Measurements from ENCODE around the gene TRABD.
A peak's percentile ranks its signal among the peaks of the same experiment; 100 is the strongest.

TRABD gene

DNA sequence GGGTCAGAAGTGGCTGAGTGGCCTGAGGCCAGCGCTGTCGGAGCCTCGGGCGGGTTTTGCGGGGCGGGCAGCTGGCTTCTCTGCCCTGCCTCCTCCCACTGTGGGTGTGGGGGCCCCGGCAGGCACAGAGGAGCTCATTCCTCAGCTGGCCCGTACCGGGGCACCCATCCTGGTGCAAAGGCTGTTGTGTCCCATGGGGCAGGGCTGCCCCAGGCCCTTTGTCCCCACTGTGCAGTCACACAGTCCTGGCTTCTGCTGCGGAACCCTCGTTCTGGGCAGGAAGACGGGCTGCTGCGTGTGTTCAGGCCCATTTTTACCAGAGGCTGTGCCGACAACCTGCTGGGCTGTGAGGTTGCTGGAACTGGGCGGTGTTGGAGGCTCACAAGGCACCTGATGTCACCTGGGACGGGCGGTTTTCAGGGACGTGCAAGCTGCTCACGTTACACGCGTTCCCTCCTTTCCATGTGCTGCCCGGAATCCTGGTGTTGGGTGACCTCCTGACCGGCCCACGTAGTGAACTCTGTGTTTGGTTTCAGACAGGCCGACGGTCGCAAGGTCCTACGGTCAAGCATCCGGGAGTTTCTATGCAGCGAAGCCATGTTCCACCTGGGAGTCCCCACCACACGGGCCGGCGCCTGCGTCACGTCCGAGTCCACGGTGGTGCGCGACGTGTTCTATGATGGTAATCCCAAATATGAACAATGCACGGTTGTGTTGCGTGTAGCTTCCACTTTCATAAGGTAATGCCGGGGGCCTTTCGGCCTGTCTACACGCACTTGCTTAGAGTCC, 20.3 kb downstream of the TRABD start:
- DNase-seq, result no peak

DNA sequence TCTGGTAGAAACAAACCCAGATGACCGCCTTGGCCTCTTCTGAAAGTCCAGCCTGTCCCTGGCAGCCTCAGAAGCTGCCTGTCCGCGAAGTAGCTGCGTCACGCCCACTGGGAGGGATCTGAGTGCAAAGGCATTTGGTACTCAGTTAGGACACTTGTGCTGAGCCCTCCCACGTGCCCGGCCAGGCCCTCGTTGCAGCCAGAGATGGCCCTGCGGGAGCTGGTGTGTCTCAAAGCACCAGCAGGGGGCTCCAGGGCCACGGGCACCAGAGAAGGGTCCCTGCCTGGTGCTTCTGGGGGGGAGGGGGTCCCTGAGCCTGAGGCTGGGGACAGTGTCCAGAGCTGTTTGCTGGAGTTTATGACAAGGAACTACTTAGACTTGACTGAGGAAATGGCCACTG, 20.9 kb downstream of the TRABD start:
- no peak for DNase-seq

DNA sequence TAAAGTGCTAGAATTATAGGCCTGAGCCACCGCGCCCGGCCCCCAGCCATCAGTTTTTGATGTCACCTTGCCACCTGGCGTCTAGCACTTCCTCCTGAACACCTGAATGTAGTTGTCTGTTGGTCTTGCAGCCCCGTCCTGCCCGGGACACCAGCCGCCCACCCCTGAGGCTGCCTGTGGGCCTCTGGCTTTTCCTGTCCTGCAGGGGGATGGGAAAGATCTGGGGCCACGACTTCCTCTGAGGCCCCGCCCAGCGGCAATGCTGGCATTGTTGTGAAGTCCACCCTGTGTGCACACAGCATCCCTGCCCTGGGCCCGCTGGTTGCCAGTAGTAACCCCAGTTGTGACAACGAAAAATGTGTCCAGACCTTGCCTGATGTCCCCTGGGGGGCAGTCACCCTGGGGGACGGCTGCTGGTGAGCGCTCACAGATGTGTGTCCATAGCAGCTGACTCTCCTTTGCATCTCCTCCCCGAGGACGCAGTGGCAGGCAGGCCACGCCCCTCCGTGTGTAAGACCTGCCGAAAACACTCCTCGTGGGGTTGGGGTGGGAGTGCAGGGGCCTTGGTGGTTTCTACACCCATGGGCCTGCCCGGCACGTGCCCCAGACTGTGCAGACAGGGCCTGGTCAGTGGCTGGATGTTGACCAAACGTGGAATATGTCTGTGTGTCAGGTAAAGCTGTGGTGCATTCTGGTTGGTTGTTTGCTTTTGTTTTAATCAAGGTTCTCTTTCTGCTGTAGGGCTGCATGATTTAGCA, 21.8 kb downstream of the TRABD start:
- DNase-seq, result no peak

DNA sequence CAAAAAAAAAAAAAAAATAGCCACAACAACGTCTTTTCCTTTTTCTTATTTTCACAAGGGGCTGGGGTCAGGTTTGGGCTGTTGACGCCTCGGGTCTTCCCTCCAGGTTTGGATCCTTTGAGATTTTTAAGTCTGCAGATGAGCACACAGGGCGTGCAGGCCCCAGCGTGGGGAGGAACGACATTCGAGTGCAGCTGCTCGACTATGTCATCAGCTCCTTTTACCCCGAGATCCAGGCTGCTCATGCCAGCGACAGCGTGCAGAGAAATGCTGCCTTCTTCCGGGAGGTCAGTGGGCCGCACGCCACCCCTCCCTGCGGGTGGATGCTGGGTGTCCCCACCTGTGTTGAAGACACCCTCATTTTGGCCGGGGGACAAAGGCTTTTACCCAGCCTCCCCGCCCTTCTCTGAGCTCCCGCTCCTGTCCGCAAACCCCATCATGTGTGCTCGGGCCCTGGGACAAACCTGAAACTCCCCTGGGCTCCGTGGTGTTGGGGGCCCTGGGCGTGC, 22.8 kb downstream of the TRABD start:
- DNase-seq, result no peak

DNA sequence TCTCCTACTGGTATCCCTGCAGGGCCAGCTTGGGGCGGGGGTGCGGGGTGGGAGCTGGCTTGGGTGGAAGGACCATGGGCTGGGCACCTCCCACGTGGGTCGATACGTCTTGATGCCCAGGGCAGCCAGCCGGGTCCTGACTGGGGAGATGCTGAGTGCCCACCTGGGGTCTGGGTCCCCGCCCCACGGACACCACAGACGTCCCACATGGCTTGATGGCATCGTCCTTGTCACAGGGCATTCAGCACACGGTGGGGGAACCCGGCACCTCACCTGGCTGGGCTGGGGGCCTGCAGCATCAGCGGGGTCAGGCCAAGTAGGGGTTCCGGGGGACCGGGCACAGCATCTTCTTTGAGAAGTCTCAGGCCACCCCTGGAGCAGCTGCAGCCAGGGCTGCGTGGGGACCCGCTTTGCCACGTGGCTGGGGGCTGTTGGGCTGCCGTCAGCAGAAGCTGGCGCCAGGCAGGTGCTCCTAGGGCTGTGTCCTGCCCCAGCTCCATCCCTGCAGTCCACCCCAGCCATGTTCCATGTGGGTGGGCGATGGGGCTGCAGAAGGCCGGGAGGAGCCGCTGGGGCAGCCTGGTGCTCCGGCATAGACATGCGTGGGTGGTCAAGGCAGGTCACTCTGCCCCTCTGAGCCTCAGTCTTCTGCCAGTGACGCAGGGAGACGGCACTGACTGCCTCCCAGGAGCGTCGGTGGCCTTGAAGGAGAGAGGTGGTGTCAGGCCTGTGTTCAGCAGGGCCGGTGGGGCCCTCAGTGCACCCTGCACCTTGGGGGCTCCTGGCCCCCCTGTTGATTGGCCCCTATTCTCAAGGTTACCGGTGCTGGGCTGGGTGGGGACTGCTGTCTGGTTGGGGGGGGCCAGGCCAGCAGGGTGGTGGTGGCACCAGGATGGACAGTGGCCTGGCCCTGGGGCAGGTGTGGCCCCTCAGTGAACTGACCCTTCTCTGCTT, 23.5 kb downstream of the TRABD start:
- peak; percentile 30 for DNase-seq

DNA sequence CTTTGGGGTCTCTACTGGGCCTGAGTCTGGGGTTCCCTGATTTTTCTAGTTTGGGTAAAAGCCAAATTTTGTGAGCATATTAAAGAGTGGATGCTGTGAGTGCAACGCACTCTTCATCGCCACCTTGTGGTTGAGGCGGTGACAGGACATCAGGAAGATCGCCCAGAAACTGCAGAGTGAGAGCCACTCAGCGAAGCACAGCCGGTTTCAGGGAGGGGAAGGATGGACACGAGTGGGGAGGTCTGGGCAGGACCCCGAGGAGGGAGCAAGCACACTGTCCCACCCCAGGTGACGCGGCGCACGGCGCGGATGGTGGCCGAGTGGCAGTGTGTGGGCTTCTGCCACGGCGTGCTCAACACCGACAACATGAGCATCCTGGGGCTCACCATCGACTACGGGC, 24.2 kb downstream of the TRABD start:
- DNase-seq, result peak; percentile 69

DNA sequence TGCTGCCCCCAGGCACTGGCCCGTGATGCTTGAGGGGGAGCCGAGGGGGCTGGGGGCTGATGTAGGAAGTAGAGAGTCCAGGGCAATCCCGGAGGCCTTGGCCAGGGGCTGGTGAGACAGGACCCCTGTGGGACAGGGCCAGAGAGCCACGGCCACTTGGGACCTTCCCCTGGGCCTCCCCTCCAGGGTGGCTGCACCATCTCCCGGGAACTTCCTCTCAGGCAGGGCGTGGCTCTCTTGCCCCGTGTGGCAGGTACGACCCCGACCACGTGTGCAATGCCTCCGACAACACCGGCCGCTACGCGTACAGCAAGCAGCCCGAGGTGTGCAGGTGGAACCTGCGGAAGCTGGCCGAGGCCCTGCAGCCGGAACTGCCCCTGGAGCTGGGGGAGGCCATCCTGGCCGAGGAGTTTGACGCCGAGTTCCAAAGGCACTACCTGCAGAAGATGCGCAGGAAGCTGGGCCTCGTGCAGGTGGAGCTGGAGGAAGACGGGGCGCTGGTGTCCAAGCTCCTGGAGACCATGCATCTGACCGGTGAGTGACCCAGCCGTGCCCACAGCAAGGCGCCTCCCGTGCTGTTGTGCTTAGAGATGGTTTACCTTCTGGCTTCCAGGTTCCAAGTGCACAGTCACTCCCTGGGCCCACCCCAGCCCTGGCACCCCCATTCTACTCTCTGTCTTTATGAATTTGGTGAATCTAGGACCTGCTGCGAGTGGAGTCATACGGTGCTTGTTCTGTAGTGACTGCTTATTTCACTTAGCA, 24.8 kb downstream of the TRABD start:
- DNase-seq, result no peak

DNA sequence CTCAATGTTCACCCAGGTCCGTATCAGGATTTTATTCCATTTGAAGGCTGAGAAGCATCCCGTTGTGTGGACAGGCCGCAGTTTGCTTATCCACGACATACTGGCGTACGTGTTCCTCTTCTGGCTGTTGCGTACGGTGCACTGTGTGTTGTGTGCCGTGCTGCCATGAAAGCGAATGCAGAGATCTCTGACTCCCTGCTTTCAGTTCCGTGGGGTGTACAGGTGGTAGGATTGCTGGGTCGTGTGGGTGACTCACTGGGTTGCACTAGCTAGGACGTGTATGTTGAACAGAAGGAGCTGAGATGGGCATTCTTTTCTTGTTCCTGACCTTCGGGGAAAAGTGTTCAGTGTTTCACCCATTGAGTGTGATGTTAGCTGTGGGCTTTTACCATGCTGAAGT, 25.4 kb downstream of the TRABD start:
- no peak for DNase-seq

DNA sequence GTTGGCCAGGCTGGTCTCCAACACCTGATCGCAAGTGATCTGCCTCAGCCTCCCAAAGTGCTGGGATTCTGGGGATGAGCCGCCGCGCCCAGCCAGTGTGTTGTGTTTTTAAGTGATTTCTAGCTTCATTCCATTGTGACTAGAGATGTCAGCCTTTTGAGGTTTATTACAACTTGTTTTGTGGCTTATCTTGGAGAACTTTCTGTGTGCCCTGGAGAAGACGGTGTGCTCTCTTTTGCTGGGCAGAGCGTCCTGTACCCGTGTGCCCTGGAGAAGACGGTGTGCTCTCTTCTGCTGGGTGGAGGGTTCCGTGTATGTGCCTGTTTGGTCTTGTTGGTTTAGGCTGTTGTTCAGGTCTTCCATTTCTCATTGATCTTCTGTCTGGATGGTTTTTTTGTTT, 27.6 kb downstream of the TRABD start:
- no peak for DNase-seq

DNA sequence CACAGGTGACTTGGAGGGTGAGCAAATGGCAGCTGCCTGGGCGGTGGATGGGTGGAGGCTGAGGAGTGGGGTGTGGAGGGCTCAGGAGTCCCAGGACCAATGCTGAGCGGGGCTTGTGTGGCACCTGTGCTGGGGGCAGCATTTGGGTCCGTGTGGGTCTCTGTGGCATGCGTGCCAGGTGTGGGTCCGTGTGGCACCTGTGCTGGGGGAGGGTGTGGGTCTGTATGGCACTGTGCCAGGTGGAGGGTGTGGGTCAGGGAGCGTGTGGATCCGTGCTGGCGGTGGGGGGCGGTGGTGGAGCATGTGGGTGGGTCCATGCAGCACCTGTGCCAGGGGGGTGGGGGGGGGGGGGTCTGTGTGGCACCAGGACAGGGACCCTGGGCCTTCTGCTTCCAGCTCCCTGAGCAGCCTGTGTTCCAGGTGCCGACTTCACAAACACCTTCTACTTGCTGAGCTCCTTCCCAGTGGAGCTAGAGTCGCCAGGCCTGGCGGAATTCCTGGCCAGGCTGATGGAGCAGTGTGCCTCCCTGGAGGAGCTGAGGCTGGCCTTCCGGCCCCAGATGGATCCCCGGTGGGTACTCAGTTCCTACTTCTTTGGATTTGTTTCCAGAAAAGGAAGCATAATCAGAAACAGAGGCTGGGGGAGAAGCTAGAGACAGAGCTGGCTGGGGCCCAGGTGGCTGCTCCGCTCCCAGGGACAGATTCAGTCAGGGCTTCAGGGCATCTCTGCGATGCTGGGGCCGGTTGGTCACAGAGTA, 29.8 kb downstream of the TRABD start:
- no peak for DNase-seq

DNA sequence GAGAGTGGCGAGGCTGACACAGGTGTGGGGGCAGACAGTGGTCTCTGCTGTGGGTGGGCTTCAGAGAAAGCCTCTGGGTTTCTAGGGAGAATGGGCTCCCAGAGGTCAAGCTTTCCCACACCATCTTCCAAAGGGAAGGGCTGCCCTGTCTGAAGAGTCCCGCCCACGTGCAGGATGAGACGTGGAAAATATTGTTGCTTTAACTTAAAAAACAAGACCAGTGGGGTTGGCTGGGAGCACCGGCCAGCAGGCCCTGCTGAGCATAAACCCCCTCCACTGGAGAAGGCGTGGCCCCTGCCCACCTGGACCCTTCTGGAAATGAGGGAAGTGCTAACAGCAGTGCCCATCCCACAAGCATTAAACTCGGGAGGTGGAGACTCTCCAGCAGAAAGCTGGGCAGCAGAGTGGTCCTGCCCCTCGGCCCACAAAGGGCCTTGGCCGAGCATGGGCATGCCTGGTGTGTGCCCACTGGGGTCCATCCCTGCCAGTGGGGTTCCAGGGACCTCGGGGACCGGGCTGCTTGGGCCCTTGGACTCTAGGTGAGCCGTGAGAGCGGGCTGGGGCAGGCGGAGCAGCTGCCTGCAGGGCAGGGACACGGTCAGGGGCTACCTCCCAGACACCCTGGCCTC, 30.5 kb downstream of the TRABD start:
- DNase-seq, result no peak

DNA sequence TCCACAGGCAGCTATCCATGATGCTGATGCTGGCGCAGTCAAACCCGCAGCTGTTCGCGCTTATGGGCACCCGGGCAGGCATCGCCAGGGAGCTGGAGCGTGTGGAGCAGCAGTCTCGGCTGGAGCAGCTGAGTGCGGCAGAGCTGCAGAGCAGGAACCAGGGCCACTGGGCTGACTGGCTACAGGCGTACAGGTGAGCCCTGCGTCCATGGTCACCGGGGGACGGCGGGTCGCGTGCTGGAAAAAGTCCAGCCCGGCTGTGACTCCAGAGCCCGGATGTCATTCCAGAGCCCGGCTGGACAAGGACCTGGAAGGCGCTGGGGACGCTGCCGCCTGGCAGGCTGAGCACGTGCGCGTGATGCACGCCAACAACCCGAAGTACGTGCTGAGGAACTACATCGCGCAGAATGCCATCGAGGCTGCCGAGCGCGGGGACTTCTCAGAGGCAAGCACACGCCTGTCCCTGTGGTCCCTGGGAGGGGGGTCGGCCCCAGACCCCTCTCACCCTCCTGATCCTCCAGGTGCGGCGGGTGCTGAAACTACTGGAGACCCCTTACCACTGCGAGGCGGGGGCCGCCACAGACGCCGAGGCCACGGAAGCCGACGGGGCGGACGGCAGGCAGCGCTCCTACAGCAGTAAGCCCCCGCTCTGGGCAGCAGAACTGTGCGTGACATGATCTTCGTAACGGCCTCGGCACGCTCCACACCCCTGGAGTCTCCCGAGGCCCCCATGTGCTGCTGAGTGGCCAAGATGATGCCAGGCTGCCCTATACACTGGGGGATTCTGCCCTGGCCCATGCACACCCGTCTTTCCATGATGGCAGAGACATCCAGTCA, 31.2 kb downstream of the TRABD start:
- no peak for DNase-seq

DNA sequence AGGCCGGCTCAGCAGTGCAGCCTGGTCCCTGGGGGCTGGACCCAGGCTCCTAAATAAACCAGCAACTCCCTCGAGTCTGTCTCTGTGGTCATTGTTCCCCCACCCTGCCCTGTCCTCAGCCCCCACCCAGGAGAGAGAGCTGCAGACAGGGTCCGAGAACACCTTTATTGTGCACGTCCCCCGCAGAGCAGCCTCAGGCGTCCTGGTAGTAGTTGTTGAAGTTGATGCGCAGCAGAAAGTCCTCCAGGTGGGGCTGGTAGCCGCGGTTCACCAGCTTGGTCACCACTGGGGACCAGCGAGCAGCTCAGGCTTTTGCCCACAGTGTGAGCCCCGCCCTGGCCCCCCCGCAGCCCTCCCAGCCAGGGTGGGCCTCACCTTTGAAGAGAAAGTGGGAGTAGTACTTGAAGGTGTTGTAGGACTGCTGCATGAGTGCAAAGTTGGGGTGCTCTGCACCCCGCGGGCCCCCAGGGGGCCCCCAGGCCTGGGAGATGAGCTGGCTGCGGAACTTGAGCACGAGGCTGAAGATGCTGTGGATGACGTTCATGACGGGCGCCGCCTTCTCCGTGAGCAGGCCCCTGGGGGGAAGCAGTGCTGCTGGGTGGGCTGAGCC, 31.9 kb downstream of the TRABD start:
- DNase-seq, result no peak

DNA sequence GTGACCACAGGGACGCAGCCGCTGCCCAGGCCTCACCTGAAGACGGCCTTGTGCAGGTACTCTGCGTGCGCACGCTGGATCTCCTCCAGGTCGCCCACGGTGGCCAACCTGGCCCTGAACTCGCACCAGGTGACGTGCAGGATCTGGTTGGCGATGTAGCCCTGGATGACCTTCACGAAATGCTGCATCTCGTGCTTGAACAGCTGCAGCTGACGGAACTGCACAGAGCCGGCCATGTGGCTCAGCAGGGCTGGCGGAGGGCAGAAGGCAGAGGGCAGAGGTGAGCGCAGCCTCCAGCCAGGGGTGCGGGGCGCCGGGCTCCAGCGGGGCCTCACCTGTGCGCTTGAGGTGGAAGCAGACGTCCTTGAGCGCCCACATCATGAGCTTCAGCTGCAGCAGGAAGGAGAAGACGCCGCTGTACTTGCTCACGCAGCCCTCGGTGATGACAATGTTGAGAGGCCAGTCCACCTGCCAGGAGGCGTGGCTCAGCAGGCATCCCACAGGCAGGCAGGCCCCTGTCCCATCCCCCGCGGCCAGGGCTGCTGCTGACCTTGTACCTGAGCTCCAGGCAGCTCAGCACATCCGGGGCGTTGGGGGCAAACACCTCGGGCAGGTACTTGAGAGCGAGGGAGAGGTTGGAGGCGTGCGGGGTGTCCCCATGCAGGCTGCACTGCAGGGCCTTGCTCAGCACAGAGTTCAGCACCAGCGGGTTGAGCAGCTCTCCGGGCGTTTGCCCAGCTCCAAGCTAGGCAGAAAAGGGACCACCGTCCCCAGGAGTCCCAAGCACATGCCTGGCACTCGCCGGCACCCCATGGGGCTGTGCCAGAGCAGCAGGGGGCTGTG, 32.7 kb downstream of the TRABD start:
- no peak for DNase-seq

DNA sequence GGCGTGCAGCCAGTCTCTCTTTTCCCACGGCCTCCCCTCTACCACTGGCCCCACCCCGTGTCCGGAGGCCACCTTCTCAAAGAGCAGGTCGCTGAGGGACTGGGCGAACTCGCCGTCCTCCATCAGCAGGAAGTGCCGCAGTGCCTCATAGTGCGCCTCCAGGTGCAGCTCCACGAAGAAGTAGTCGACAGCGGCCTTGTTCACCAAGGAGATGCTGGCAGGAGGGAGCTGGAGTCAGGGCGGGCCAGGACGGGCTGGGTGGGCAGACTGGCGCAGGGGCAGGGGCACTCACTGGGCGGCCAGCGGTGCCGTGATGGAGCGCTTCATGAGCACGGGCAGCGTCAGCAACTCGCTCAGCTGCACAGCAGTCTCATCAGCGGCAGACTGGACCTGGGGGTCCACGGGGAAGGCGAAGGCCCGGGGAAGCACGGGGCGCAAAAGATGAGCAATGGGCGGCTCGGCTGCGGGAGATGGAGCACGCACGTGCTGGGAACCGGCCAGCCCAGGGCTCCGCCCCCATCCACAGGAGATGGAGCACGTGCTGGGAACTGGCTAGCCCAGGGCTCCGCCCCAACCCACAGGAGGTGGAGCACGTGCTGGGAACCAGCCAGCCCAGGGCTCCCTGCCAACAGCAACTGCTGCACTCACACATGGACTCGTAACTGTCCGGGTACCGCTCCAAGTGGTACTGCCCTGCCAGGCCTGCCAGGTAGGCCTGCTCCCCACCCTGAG, 33.4 kb downstream of the TRABD start:
- DNase-seq, result no peak

DNA sequence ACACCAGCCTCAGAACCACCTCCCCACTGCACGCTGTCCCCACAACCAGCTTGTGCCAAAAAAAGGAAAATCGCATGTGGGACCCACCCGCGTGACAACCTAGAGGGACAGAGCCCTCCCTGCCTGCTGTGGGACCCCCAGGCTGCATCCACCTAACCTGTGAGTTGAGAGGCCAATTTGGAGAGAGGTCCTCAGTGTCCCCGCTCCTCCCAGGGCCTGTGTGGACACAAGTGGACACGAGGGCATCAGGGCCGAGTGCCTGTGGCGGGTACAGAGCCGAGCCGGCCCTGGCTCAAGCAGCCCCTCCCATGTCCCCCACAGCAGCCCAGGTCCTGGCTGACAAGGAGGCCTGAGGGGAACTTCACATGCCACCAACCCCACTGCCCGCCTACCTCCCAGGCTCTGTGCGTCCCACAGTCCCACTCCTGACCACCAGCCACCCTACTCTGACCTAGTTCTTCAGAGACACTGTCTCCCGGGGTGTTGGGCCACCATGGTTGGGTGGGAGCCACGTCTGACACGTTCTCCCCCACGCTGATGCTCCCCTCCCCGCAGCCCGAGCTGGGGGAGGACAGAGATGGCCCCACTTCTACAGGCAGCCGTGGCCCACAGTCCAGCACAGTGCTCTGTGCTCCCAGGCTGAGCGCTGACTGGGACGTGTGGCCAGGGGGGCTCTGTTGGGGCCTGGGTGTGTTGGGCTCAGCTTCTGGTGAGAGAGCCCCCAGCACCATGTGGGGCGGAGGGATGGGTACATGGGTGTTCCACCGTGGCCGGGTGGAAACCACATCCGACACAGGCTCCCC, 34.3 kb downstream of the TRABD start:
- no peak for DNase-seq

Measured in activated CD4-positive, CD25-positive, alpha-beta regulatory T cell treated with anti-CD3 and anti-CD28 coated beads, Interleukin-2, amount 50 U/mL, for 72 hours (primary cell).